Ectodermal cell (in vitro differentiated cells): ENCODE measurements around the gene ERGIC1.

ENCODE experiments used
- H3K27ac ChIP-seq: 2 replicates; pipeline ENCODE4 v1.7.0; 2013; ENCODE audit warnings: mild to moderate bottlenecking, low read depth, low read length; ENCODE audit not compliant: insufficient read depth, poor library complexity, severe bottlenecking
- H3K27me3 ChIP-seq: 2 replicates; pipeline ENCODE4 v1.7.0; 2013; ENCODE audit warnings: mild to moderate bottlenecking, low read length; ENCODE audit not compliant: insufficient read depth, control insufficient read depth, poor library complexity, severe bottlenecking
- H3K36me3 ChIP-seq: one replicate; pipeline ENCODE4 v1.7.0; 2013; ENCODE audit warnings: low read length; ENCODE audit not compliant: control insufficient read depth, insufficient read depth
- H3K4me1 ChIP-seq: one replicate; pipeline ENCODE4 v1.7.0; 2013; ENCODE audit warnings: low read length; ENCODE audit not compliant: control insufficient read depth, insufficient read depth
- H3K4me3 ChIP-seq: 2 replicates; pipeline ENCODE4 v1.7.0; 2013; ENCODE audit warnings: low read depth, low read length, control low read depth; ENCODE audit not compliant: insufficient read depth
- H3K9me3 ChIP-seq: 2 replicates; pipeline ENCODE4 v1.7.0; 2013; ENCODE audit warnings: mild to moderate bottlenecking, low read length, moderate library complexity; ENCODE audit not compliant: control insufficient read depth
- WGBS, 2 experiments: methylation state at CpG; one replicate each; pipeline ENCODE4 v1.1.7; 2013; ENCODE audit warnings: missing lambda C conversion rate in 2 of 2; 5-methylcytosine and 5-hydroxymethylcytosine counted together

ERGIC1 gene

DNA sequence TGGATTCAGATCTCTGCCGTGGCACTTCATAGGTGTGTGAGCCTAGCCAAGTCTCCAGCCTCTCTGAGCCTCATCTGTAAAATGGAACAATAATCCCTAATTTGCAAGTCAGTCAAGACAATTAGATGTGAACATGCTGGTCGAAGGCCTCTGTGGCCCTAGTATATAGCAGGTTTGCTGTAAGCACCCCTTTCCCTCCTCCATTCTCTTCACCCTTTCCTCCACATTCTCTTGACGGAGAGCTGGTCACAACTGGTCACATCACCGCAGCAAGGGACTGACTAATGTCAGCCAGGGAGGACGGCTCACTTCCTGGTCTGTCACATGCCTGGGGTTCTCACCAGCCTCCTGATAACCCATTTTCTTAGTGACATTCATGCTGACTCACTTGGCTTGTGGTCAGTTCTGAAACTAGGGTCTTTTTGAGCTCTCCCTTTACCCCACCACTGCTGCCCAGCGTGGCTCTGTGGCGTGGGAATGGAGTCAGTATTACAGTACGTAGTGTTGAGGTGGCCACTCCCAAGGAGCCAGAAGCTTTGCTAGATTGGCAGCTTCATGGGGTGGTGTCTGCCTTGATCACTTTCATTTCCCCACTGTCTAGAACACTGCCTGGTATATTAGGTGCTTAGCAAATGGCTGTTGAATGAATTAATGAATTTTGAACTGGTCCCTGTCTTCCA is 47.8 kb downstream of the ERGIC1 start:
- H3K27me3 ChIP-seq = no peaks in the 10 kb centered on the region
- H3K27ac ChIP-seq = no peak overlapping the region
- peaks cover 9% of the 10 kb centered on the region for H3K4me1 ChIP-seq
- H3K9me3 ChIP-seq = no peaks in the 10 kb centered on the region
- H3K4me3 ChIP-seq = no peak overlapping the region
- WGBS, 2 experiments = 95 to 97% methylated on average over 8 of the region's 8 CpGs
- H3K36me3 ChIP-seq = no peaks in the 10 kb centered on the region

DNA sequence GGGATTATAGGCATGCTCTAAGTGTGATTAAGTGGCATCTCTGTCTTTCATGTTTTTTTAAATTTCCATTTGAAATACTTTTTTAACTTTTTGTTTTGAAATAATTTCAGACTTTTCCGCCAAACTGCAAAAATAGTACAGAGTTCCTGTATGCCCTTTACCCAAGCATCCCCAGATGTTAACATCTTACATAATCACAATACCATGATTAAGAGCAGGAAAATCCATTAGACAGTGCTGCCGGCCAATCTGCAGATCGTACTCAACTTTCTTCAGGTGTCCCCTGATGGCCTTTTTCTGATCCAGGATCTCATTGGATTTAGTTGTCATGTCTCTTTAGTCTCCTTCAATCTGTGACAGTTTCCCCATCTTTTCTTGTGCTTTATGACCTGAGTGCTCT is 49.0 kb downstream of the ERGIC1 start:
- Histone ChIP-seq H3K27ac (no peak overlapping the region), H3K4me1 (peaks cover 9% of the 10 kb centered on the region), H3K27me3 (no peaks in the 10 kb centered on the region), H3K36me3 (no peaks in the 10 kb centered on the region), H3K4me3 (no peak overlapping the region), H3K9me3 (no peaks in the 10 kb centered on the region)
- WGBS, 2 experiments = 92 to 93% methylated on average over 3 of the region's 3 CpGs

DNA sequence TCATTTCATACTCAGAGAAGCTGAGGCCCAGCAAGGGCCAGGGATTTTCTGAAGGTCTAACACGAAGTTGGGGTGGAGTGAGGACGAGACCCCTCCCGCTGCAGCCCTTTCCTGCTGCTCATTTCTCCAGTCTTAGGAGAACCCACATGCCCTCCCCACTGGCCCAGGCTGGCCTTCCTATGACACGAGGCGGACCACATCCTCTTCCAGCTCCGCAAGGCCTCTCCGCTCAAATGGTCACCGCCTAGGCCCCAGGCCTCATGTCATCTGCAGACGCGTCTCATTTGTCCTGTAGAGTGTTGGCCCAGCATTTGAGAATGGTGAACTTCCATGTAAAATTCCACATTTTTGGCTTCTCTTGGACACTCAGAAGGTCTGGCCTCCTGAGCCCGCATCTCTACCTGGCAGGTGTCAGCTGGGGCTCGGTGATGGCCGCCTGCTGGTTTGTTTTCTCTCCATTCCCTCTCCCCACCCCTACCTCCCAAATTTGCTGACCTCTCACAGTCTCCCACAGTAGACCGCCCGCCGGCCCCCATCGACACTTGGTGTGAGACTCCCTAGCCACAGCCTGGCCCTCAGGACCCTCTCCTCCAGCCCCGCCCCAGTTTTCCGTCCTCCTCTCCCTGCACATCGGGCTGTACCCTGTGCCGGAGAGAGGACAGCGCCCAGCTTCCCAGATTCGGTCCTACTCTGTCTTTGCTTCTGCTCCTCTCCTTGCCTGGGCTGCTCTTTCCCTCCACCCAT is 51.7 kb downstream of the ERGIC1 start:
- H3K9me3 ChIP-seq = no peaks in the 10 kb centered on the region
- H3K27me3 ChIP-seq = no peaks in the 10 kb centered on the region
- peaks cover 7% of the 10 kb centered on the region for H3K36me3 ChIP-seq
- no peaks in the 10 kb centered on the region for H3K4me1 ChIP-seq
- no peak overlapping the region for H3K4me3 ChIP-seq
- no peak overlapping the region for H3K27ac ChIP-seq
- WGBS, 2 experiments = 93 to 94% methylated on average over 23 of the region's 23 CpGs

DNA sequence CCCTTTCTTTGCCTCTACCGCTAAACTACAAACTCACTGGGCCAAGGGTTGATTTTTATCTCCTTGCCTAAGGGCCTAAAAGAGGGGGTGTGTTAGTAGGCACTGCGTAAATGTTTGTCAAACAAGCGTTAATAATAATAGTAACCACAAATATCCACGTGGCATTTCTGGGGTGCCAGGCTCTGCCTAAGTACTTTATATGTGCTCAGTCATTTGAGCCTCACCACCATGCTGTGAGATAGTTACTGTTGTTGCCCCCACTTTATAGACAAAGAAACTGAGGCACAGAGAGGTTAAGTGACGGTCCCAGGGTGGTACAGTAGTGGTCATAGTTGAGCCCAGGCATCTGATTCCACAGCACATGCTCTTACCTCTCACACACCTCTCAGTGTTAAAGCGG is 52.4 kb downstream of the ERGIC1 start:
- 96 to 97% methylated on average over 6 of the region's 6 CpGs for WGBS, 2 experiments
- H3K4me3 ChIP-seq = no peak overlapping the region
- no peaks in the 10 kb centered on the region for H3K27me3 ChIP-seq
- H3K9me3 ChIP-seq = no peaks in the 10 kb centered on the region
- no peaks in the 10 kb centered on the region for H3K4me1 ChIP-seq
- no peak overlapping the region for H3K27ac ChIP-seq
- peaks cover 9% of the 10 kb centered on the region for H3K36me3 ChIP-seq

DNA sequence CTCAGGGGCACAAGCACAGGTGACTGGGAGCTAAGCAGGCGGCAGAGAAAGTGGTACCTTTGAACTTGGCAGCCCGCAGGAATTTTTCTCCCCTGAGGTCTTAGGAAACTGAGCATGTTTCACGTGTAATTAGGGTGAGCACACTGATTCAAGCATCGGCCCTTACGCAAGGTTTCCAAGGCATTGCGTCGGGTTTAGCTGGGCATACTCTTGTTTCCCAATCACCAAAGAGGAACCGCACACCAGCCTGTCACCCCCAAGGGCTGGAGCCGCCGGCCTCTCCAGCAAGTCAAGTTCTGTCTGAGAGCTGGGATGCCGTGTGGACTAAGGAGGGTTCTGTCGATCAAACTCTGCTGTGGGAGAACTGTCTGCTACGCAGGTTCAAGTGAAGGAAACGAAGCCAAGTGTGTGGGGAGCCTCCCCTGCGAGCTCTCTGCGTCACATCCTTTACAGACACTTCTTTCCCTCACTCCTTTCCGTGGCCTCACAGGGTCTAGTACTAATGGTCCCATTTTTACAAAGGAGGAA is 53.0 kb downstream of the ERGIC1 start:
- no peaks in the 10 kb centered on the region for H3K9me3 ChIP-seq
- no peak overlapping the region for H3K4me3 ChIP-seq
- H3K36me3 ChIP-seq = peaks cover 9% of the 10 kb centered on the region
- no peak overlapping the region for H3K27ac ChIP-seq
- 93% methylated on average over 17 of the region's 17 CpGs for WGBS, 2 experiments
- no peaks in the 10 kb centered on the region for H3K27me3 ChIP-seq
- no peaks in the 10 kb centered on the region for H3K4me1 ChIP-seq

DNA sequence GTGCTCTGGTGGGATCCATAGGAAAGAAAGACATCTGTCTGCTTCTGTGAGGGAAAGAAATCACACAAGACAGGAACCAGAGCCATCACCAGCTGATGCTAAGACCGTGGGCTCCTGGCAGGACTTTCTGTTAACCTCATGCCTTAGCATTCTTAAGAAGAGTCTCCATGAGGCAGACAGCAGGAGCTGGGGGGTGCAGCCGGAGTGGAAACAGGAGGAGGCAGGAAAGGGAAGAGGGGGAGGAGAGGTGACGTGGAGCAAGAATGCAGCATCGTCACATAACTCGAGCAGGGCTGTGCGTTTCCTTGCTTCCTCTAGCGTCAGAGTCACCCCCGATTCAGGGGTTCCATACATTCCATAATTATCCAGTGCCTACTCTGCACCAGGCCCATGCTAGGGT is 53.6 kb downstream of the ERGIC1 start:
- Histone ChIP-seq H3K36me3 (peaks cover 9% of the 10 kb centered on the region), H3K27ac (no peak overlapping the region), H3K9me3 (no peaks in the 10 kb centered on the region), H3K27me3 (no peaks in the 10 kb centered on the region), H3K4me3 (no peak overlapping the region), H3K4me1 (no peaks in the 10 kb centered on the region)
- 81 to 88% methylated on average over 8 of the region's 8 CpGs for WGBS, 2 experiments

DNA sequence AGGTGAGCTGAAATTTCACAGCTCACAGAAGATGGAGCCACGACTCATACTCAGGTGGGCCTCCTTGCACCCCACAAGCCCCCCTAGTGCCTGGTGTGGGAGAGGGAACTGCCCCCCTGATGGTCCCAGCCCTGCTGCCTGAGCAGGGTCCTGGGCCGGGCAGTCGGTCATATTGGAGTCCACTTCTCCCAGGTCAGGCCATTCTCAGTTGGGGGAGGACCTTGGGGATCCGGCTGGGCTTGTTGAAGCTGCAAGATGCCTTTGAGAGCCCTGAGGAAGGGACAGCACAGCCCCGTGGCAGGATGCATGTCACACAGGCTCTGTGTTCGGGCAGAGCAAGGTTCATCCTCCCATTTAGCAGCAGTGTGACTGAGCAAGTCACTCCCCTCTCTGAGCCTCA is 56.6 kb downstream of the ERGIC1 start:
- Histone ChIP-seq H3K9me3 (no peaks in the 10 kb centered on the region), H3K27me3 (no peaks in the 10 kb centered on the region), H3K36me3 (peaks cover 9% of the 10 kb centered on the region), H3K4me1 (no peaks in the 10 kb centered on the region), H3K27ac (no peak overlapping the region), H3K4me3 (no peak overlapping the region)
- 94% methylated on average over 6 of the region's 6 CpGs for WGBS, 2 experiments

DNA sequence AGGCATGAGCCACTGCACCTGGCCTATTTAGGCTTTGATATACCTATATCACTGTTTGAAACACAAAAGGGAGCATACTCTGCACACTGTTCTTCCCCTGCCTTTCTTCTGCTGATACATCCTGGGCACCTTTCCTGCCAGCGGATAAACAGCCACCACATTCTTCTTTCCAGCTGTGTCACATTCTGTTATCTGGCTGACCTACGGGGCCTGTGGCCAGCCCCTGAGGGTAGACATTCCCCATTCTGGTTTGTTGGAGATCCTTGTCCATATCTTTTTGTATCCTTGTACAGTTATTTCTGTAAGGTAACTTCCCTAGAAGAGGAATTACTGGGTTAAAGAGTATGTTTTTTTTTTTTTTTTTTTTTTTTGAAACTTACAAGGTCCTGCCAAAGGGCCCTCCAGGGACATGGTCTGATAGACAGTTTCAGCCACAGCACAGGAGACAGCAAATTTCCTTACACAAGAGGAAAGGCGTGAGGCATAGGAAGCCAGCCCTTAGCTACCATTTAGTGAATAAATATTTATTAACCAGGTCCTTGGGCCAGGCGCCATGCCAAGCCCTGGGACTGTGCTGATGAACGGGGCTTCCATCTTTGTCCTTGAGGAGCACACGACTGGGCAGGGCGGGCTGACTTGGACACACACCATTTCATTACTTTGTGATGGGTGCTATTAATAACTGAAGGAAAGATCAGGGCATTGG is 57.8 kb downstream of the ERGIC1 start:
- no peak overlapping the region for H3K4me3 ChIP-seq
- H3K36me3 ChIP-seq = peaks cover 9% of the 10 kb centered on the region
- no peaks in the 10 kb centered on the region for H3K9me3 ChIP-seq
- no peaks in the 10 kb centered on the region for H3K4me1 ChIP-seq
- 89% methylated on average over 7 of the region's 7 CpGs for WGBS, 2 experiments
- no peak overlapping the region for H3K27ac ChIP-seq
- H3K27me3 ChIP-seq = no peaks in the 10 kb centered on the region

DNA sequence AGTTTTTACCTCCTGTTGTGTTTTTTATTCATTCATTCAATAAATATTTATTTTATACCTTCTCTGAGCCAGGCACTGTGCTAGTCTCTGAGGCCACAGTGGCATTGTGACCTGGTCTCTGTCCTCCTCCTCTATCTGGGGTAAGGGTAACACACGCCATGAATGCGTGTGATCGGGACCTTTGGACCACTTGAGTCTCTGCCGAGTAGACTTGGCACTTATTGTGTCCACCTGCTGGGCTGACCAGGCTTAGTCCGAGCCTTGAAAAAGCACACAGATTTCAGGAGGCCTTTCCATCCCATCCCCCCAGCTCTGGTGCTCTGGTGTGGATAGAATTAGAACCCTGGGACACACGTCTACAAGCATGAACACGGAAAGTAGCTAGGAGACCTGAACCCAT is 58.7 kb downstream of the ERGIC1 start:
- H3K4me1 ChIP-seq = no peaks in the 10 kb centered on the region
- H3K4me3 ChIP-seq = no peak overlapping the region
- no peaks in the 10 kb centered on the region for H3K27me3 ChIP-seq
- H3K27ac ChIP-seq = no peak overlapping the region
- no peaks in the 10 kb centered on the region for H3K9me3 ChIP-seq
- peaks cover 9% of the 10 kb centered on the region for H3K36me3 ChIP-seq
- 93 to 95% methylated on average over 7 of the region's 7 CpGs for WGBS, 2 experiments

DNA sequence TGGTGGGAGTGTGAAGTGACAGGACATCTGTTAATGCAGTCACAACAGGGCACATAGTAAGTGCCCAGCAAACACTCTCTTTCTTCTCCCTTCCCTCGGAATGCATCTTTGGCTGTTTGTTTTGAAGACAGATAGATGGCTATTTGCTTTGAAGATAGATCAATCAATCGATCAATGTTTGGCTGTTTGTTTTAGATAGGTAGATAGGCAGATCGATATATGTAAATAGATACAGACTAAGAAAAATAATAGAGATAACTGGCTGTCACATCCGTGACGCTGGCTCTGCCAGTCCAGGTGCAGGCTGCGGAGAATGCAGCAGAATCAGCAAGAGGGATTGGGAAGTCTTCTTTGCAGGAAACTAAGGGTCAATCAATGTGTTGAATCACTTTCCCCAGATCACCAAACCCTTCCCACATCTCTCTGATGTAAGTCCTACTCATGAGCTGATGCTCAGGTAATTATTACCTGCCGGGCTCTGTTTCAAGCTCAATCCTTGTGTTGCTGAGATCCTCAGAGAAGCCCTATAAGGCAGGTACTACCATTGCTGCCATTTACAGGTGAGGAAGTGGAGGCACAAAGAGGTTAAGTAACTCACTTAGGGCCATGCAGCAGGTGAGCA is 60.8 kb downstream of the ERGIC1 start:
- no peak overlapping the region for H3K4me3 ChIP-seq
- peaks cover 13% of the 10 kb centered on the region for H3K36me3 ChIP-seq
- H3K27ac ChIP-seq = no peak overlapping the region
- WGBS, 2 experiments = 96 to 98% methylated on average over 7 of the region's 7 CpGs
- no peaks in the 10 kb centered on the region for H3K9me3 ChIP-seq
- H3K4me1 ChIP-seq = no peaks in the 10 kb centered on the region
- no peaks in the 10 kb centered on the region for H3K27me3 ChIP-seq
